Mesendoderm (in vitro differentiated cells): ENCODE results near the gene MAFF.
A peak's percentile ranks its signal among the peaks of the same experiment; 100 is the strongest.

Experiments used
- DNase-seq: peaks from one replicate; pipeline ENCODE4 v3.0.0; 2013
- H2AK5ac ChIP-seq: 2 replicates; pipeline ENCODE4 v1.6.1; 2013; ENCODE audit warnings: low read length, inconsistent platforms
- H2BK120ac ChIP-seq: 2 replicates; pipeline ENCODE4 v1.6.1; 2013; ENCODE audit warnings: low read depth, mild to moderate bottlenecking, low read length, moderate library complexity, mixed read lengths
- H2BK15ac ChIP-seq: replicated peaks from 2 replicates; pipeline ENCODE4 v1.6.1; 2013; ENCODE audit warnings: low read depth, mild to moderate bottlenecking, moderate library complexity
- H2BK5ac ChIP-seq: 2 replicates; pipeline ENCODE4 v1.6.1; 2013; ENCODE audit warnings: low read length, inconsistent platforms
- H3K18ac ChIP-seq: 2 replicates; pipeline ENCODE4 v1.6.1; 2013; ENCODE audit warnings: mild to moderate bottlenecking, low read length, mixed read lengths
- H3K23ac ChIP-seq: one replicate; pipeline ENCODE4 v1.6.1; 2013; ENCODE audit warnings: low read length
- H3K27ac ChIP-seq: 2 replicates; pipeline ENCODE4 v1.5.1; 2013; ENCODE audit warnings: low read depth, mild to moderate bottlenecking, inconsistent platforms, low read length, moderate library complexity
- H3K27me3 ChIP-seq: 2 replicates; pipeline ENCODE4 v1.6.1; 2013; ENCODE audit warnings: low read length, control low read depth, mild to moderate bottlenecking, inconsistent platforms; ENCODE audit not compliant: insufficient read depth, poor library complexity
- H3K36me3 ChIP-seq: 2 replicates; pipeline ENCODE4 v1.6.1; 2013; ENCODE audit warnings: low read length, inconsistent platforms; ENCODE audit not compliant: control insufficient read depth, insufficient read depth
- H3K4ac ChIP-seq: one replicate; pipeline ENCODE4 v1.6.1; 2013; ENCODE audit warnings: low read depth, mild to moderate bottlenecking, low read length, moderate library complexity
- H3K4me1 ChIP-seq: 2 replicates; pipeline ENCODE4 v1.6.1; 2013; ENCODE audit warnings: low read depth, low read length, inconsistent platforms; ENCODE audit not compliant: control insufficient read depth
- H3K4me2 ChIP-seq: 2 replicates; pipeline ENCODE4 v1.6.1; 2013; ENCODE audit warnings: low read length
- H3K4me3 ChIP-seq: 2 replicates; pipeline ENCODE4 v1.5.1; 2013; ENCODE audit warnings: mild to moderate bottlenecking, low read length
- H3K56ac ChIP-seq: one replicate; pipeline ENCODE4 v1.6.1; 2013; ENCODE audit warnings: low read length
- H3K79me1 ChIP-seq: 2 replicates; pipeline ENCODE4 v1.6.1; 2013; ENCODE audit warnings: low read length, inconsistent platforms
- H3K79me2 ChIP-seq: 2 replicates; pipeline ENCODE4 v1.6.1; 2013; ENCODE audit warnings: mild to moderate bottlenecking, low read length; ENCODE audit not compliant: control insufficient read depth, insufficient read depth
- H3K9ac ChIP-seq: 2 replicates; pipeline ENCODE4 v1.6.1; 2013; ENCODE audit warnings: low read length, inconsistent platforms
- H4K5ac ChIP-seq: one replicate; pipeline ENCODE4 v1.6.1; 2013; ENCODE audit warnings: low read length
- H4K8ac ChIP-seq: one replicate; pipeline ENCODE4 v1.6.1; 2013; ENCODE audit warnings: low read depth, mild to moderate bottlenecking, control low read depth, low read length, moderate library complexity
- WGBS: extraction: QIAGEN DNeasy Blood & Tissue Kit; methylation state at CpG from one replicate; pipeline ENCODE4 v1.1.7; 2013; ENCODE audit warnings: low lambda C conversion rate, missing lambda C conversion rate; ENCODE audit not compliant: insufficient coverage; ENCODE audit errors: extremely low coverage; 5-methylcytosine and 5-hydroxymethylcytosine counted together

The MAFF gene

GRCh38 chr22:38202437-38203089, 769 bp downstream of the MAFF start:
- Histone ChIP-seq H2BK120ac (no peak overlapping the region), H2BK5ac (no peak overlapping the region), H3K23ac (peak overlapping the region; percentile 9), H3K27me3 (no peaks in the 10 kb centered on the region), H4K8ac (no peak overlapping the region), H4K5ac (no peak overlapping the region), H3K9ac (peak overlapping the region; percentile 90), H2AK5ac (no peak overlapping the region), H3K79me1 (peaks cover 4% of the 10 kb centered on the region), H3K4ac (no peak overlapping the region), H3K79me2 (no peaks in the 10 kb centered on the region), H3K4me3 (peak overlapping the region; percentile 70), H3K4me2 (peak overlapping the region; percentile 35), H2BK15ac (no peak overlapping the region), H3K4me1 (peaks cover 4% of the 10 kb centered on the region), H3K56ac (peak overlapping the region; percentile 96), H3K18ac (peak overlapping the region; percentile 56), H3K36me3 (no peaks in the 10 kb centered on the region), H3K27ac (peak overlapping the region; percentile 77)
- DNase-seq: peak; percentile 70
- WGBS: no CpG with 5 or more reads among the region's 74 CpGs

GRCh38 chr22:38203090-38203810, 1.5 kb downstream of the MAFF start:
- H3K27me3 ChIP-seq: no peaks in the 10 kb centered on the region
- H2BK5ac ChIP-seq: no peak overlapping the region
- H3K18ac ChIP-seq: no peak overlapping the region
- no peaks in the 10 kb centered on the region for H3K36me3 ChIP-seq
- peaks cover 4% of the 10 kb centered on the region for H3K4me1 ChIP-seq
- H3K79me1 ChIP-seq: peaks cover 4% of the 10 kb centered on the region
- H3K4me2 ChIP-seq: peak overlapping the region; percentile 35
- peak overlapping the region; percentile 90 for H3K9ac ChIP-seq
- H2BK15ac ChIP-seq: no peak overlapping the region
- WGBS: no CpG with 5 or more reads among the region's 19 CpGs
- H3K4ac ChIP-seq: no peak overlapping the region
- H2BK120ac ChIP-seq: no peak overlapping the region
- peak overlapping the region; percentile 37 for H3K4me3 ChIP-seq
- no peak overlapping the region for H2AK5ac ChIP-seq
- H3K23ac ChIP-seq: no peak overlapping the region
- peak overlapping the region; percentile 35 for H3K56ac ChIP-seq
- no peak overlapping the region for H3K27ac ChIP-seq
- no peaks in the 10 kb centered on the region for H3K79me2 ChIP-seq
- H4K8ac ChIP-seq: no peak overlapping the region
- no peak overlapping the region for H4K5ac ChIP-seq
- peak; percentile 48 for DNase-seq

GRCh38 chr22:38203855-38204514, 2.2 kb downstream of the MAFF start:
- Histone ChIP-seq H3K79me2 (no peaks in the 10 kb centered on the region), H3K27ac (no peak overlapping the region)

GRCh38 chr22:38204784-38205183, 3.0 kb downstream of the MAFF start:
- Histone ChIP-seq H3K27me3 (no peaks in the 10 kb centered on the region), H3K79me2 (no peaks in the 10 kb centered on the region), H2BK15ac (no peak overlapping the region), H2BK120ac (no peak overlapping the region), H3K4ac (no peak overlapping the region), H4K5ac (no peak overlapping the region), H2BK5ac (no peak overlapping the region), H4K8ac (no peak overlapping the region), H3K23ac (no peak overlapping the region), H3K9ac (no peak overlapping the region), H3K4me2 (no peak overlapping the region), H3K36me3 (no peaks in the 10 kb centered on the region), H3K27ac (no peak overlapping the region), H3K4me1 (peaks cover 4% of the 10 kb centered on the region), H3K79me1 (peaks cover 4% of the 10 kb centered on the region), H3K56ac (no peak overlapping the region), H3K18ac (no peak overlapping the region), H3K4me3 (no peak overlapping the region), H2AK5ac (no peak overlapping the region)
- no peak for DNase-seq
- WGBS: no CpG with 5 or more reads among the region's 7 CpGs

More at GRCh38 chr22:38203855-38204514, 2.2 kb downstream of the MAFF start:
- no CpG with 5 or more reads among the region's 3 CpGs for WGBS
- H2AK5ac ChIP-seq: no peak overlapping the region
- no peaks in the 10 kb centered on the region for H3K36me3 ChIP-seq
- no peak overlapping the region for H2BK15ac ChIP-seq
- H3K4me3 ChIP-seq: no peak overlapping the region
- H3K27me3 ChIP-seq: no peaks in the 10 kb centered on the region
- no peak overlapping the region for H3K4me2 ChIP-seq
- H3K4ac ChIP-seq: no peak overlapping the region
- no peak for DNase-seq
- peaks cover 4% of the 10 kb centered on the region for H3K4me1 ChIP-seq
- no peak overlapping the region for H3K56ac ChIP-seq
- no peak overlapping the region for H4K8ac ChIP-seq
- H4K5ac ChIP-seq: no peak overlapping the region
- H3K9ac ChIP-seq: no peak overlapping the region
- no peak overlapping the region for H2BK5ac ChIP-seq
- H2BK120ac ChIP-seq: no peak overlapping the region
- H3K18ac ChIP-seq: no peak overlapping the region
- peaks cover 4% of the 10 kb centered on the region for H3K79me1 ChIP-seq
- no peak overlapping the region for H3K23ac ChIP-seq

- no peak overlapping the region for H2BK120ac ChIP-seq
- no peak for DNase-seq
- no peak overlapping the region for H3K4ac ChIP-seq
- H4K8ac ChIP-seq: no peak overlapping the region
- no peak overlapping the region for H3K27ac ChIP-seq
- WGBS: no CpG with 5 or more reads among the region's 15 CpGs
- H3K79me2 ChIP-seq: no peaks in the 10 kb centered on the region
- H3K27me3 ChIP-seq: no peaks in the 10 kb centered on the region
- H3K4me1 ChIP-seq: peaks cover 4% of the 10 kb centered on the region
- H4K5ac ChIP-seq: no peak overlapping the region
- H3K36me3 ChIP-seq: no peaks in the 10 kb centered on the region
- no peak overlapping the region for H2BK5ac ChIP-seq
- no peak overlapping the region for H2BK15ac ChIP-seq
- no peak overlapping the region for H3K4me2 ChIP-seq
- no peak overlapping the region for H3K56ac ChIP-seq
- H2AK5ac ChIP-seq: no peak overlapping the region
- no peak overlapping the region for H3K9ac ChIP-seq
- peaks cover 4% of the 10 kb centered on the region for H3K79me1 ChIP-seq
- no peak overlapping the region for H3K4me3 ChIP-seq
- no peak overlapping the region for H3K18ac ChIP-seq
- H3K23ac ChIP-seq: no peak overlapping the region
Observed at GRCh38 chr22:38205261-38206128, 3.7 kb downstream of the MAFF start.
